ENCODE measurements around the gene PRDM15.

PRDM15 gene

DNA sequence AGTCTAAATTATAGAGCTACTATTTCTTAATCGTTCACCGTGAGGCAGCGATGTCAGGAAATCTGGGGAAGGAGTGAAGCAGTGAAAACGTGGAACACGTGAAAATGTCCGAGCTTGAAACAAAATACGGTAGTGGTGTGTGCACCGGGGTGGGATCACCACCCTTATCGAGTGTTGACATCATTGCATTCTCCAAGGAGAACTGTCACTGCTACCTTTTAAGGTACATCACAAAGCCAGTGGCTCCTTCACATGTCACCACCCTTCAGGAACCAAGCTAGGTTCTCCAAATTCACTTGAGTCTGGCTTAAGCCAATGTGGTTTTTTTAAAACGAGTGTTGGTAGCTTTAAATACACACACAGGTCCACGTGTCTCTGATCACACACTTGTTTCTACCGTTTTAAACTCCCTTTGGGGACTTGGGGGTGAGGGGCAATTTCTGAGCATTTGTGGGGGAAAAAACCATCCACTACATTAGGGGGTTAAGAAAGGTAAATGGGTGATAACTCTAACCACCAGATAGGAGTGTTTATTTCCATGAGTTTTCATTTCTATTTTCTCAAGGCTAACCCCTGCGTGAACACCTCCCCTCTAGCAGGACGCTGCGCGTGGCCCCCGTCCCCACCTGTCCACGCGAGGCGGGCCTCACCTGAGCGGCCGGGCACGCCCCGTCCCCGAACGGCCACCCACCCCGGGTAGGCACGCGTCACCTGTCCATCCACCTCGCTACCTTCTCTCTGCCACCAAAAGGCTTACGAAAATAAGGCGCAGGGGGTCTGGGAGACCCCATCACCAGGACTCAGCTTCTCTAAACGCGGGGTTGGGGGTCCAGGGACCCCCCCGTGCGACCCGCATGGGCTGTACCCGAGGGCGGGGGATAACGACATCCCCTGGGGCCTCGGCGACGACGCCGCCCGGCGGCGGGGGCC is 978 bp downstream of the PRDM15 start:
- no peak for DNase-seq (ENCODE audit: low read depth)
- TF ChIP-seq, protein P1, sequence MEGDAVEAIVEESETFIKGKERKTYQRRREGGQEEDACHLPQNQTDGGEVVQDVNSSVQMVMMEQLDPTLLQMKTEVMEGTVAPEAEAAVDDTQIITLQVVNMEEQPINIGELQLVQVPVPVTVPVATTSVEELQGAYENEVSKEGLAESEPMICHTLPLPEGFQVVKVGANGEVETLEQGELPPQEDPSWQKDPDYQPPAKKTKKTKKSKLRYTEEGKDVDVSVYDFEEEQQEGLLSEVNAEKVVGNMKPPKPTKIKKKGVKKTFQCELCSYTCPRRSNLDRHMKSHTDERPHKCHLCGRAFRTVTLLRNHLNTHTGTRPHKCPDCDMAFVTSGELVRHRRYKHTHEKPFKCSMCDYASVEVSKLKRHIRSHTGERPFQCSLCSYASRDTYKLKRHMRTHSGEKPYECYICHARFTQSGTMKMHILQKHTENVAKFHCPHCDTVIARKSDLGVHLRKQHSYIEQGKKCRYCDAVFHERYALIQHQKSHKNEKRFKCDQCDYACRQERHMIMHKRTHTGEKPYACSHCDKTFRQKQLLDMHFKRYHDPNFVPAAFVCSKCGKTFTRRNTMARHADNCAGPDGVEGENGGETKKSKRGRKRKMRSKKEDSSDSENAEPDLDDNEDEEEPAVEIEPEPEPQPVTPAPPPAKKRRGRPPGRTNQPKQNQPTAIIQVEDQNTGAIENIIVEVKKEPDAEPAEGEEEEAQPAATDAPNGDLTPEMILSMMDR (IDR thresholded peaks at IDR 0.05; ENCODE audit: low read depth, low read length, missing control alignments), result no peak
- peak overlapping the region; percentile 94 for H3K4me3 ChIP-seq (ENCODE audit: low read depth, low read length)

DNA sequence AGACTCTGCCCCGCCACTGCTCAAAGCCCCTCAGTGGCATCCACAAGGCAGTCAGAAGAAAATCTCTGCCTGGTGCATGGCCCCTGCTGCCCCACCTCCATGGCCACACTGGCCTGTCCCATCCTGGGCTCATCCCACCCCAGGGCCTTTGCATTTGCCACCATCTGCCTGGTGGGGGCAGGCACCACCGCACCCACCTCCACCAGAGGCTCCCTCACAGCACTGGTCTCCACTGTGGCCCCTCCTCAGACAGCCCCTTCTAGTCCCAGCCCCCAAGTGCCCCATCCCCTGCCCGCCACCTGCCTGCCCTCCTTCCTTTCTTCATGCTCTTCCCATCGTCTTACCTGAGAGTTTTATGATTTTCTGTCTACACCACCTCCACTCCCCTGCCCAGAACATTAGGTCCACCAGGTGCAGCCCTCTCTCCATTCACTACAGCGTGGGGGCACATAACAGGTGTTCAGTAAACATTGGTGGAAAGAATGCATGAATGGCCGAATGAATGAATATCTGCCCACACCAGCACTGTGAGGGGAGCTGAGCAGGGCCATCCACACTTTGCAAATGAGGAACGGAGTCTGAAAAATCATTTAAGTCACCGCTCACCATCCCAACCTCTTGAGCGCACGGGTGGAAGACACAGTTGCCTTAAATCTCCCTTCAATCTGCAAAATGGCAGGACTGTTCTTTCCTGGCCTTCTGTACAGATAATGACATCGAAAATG is 2.1 kb downstream of the PRDM15 start:
- TF ChIP-seq, protein P1 (IDR thresholded peaks at IDR 0.05; ENCODE audit: low read depth, low read length, missing control alignments), result no peak
- H3K4me3 ChIP-seq (ENCODE audit: low read depth, low read length), result peak overlapping the region; percentile 94; the same call in 1 of the 2 replicates
- no peak for DNase-seq (ENCODE audit: low read depth)

DNA sequence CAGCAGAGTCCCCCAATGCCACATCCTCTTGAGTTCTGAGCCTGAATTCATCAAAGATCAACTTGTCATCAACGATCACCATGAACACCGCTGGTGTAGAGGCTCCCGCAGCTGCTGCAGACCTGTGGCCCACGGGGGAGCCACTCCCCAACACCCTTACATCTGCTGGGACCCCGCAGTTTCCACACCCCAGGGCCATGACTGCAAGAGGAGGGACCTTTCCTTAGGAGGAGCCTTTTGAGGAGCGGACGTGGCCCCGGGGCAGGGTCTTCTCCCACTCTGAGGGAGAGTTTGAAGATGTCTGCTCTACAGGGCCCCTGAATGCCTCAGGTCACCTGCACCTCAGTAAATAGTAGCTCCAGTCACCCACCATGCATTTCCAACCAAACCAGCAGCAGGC is 2.7 kb downstream of the PRDM15 start:
- TF ChIP-seq, protein P1 (IDR thresholded peaks at IDR 0.05; ENCODE audit: low read depth, low read length, missing control alignments), result no peak
- no peak for DNase-seq (ENCODE audit: low read depth)
- no peak overlapping the region for H3K4me3 ChIP-seq (ENCODE audit: low read depth, low read length)

DNA sequence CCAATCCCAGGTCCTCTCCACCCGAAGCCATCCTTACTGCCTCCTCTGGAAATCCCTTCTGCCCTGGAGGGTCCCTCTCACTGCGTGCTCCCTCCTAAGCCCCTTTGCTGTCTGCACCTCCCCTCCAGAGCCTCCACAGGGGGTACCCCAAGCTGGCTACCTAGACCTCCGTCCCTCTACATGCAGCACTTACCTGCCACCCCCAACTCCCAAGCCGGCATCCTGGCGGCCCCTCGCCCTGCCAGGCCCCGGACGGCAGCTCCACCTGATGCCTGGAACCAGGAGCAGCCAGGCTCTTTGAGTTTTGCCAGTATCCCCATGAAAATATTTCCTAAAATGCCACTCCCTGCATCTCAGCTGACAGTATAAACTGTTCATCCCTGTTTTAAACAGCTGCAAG is 4.1 kb downstream of the PRDM15 start:
- TF ChIP-seq, protein P1 (IDR thresholded peaks at IDR 0.05; ENCODE audit: low read depth, low read length, missing control alignments), result no peak
- H3K4me3 ChIP-seq (ENCODE audit: low read depth, low read length), result no peak overlapping the region
- no peak for DNase-seq (ENCODE audit: low read depth)

DNA sequence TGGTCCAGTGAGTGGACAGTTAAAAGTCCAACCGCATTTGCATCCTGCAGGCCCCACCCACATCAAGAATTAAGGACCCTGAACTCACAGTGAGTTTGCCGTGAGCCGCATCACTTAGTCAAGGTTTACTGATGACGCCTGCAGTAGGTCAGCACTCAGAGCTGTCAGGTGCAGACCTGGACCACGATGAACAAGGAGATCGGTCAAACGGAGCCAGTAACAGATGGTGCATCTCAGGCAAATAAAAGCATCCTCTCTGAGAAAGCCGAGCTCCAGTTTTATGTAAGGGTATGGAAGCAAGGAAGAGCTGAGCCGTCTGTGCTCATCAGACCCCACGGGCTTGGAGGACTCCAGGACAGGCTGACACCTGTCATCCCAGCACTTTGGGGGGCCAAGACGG is 4.5 kb downstream of the PRDM15 start:
- H3K4me3 ChIP-seq (ENCODE audit: low read depth, low read length), result no peak overlapping the region
- DNase-seq (ENCODE audit: low read depth), result no peak
- TF ChIP-seq, protein P1 (IDR thresholded peaks at IDR 0.05; ENCODE audit: low read depth, low read length, missing control alignments), result no peak

DNA sequence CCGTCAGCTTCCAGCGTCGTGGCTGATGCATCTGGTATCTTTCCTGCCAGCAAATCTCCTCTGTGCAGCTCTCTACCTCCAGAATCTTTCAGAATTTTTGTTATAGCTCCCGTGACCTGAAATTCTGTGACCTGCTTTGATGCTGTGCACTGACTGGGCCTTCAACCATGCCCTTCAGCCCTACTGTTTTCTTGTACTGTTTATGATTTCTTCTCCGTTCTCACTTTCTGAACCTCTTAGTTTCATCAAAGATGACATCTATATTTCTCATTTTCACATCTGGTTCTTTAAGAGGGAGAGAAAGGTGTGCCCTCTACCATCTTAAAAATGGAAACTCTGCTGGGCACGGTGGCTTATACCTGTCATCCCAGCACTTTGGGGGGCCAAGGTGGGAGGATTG is 5.7 kb downstream of the PRDM15 start:
- H3K4me3 ChIP-seq (ENCODE audit: low read depth, low read length), result no peak overlapping the region
- DNase-seq (ENCODE audit: low read depth), result no peak
- TF ChIP-seq, protein P1 (IDR thresholded peaks at IDR 0.05; ENCODE audit: low read depth, low read length, missing control alignments), result no peak
